ENCODE results near the gene ST6GALNAC2. TPM values are rescaled to one million over a fixed set of nuclear protein-coding genes. Genes with fewer than 3 reads are reported as not detected.

The ST6GALNAC2 gene
- total and polyA plus RNA-seq, 2 donors from 2014 or later: 6.5 to 28.6 TPM

DNA sequence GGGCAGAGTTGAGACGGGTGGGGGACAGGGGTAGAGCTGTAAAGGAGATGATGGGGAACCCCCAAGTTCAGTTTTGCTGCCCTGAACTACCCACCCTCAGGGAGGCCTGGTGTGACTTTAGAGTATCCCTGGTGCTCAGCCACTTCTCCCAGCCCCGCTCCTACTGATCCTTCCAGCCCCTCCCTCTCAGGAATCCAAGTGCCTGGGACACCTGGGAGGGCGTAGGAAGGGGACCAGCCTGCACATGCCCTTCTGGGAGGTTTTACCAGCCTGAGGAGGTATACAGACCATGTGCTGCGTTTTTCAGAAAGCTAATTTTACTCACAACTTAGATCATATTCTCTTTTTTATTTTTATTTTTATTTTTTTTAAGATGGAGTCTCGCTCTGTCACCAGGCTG, 4.1 kb downstream of the ST6GALNAC2 start:
- DNase-seq (no peak), FAIRE-seq (no peak)
- H3K27ac ChIP-seq (ENCODE audit: low read depth in 2 of 2, low read length in 2 of 2): no peak overlapping the region
- H3K36me3 ChIP-seq (ENCODE audit: control insufficient read depth in 2 of 3, insufficient read depth in 3 of 3, low read length in 3 of 3): no peaks in the 10 kb centered on the region
- TF ChIP-seq, protein P1, sequence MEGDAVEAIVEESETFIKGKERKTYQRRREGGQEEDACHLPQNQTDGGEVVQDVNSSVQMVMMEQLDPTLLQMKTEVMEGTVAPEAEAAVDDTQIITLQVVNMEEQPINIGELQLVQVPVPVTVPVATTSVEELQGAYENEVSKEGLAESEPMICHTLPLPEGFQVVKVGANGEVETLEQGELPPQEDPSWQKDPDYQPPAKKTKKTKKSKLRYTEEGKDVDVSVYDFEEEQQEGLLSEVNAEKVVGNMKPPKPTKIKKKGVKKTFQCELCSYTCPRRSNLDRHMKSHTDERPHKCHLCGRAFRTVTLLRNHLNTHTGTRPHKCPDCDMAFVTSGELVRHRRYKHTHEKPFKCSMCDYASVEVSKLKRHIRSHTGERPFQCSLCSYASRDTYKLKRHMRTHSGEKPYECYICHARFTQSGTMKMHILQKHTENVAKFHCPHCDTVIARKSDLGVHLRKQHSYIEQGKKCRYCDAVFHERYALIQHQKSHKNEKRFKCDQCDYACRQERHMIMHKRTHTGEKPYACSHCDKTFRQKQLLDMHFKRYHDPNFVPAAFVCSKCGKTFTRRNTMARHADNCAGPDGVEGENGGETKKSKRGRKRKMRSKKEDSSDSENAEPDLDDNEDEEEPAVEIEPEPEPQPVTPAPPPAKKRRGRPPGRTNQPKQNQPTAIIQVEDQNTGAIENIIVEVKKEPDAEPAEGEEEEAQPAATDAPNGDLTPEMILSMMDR (IDR thresholded peaks at IDR 0.05; ENCODE audit: borderline replicate concordance, extremely low read depth, insufficient read depth): no peak
- no peak overlapping the region for H3K9ac ChIP-seq (ENCODE audit: low read length in 3 of 3)
- intact Hi-C loops (cut with DNase I): no loop called here
- no peaks in the 10 kb centered on the region for H3K9me3 ChIP-seq (ENCODE audit: control insufficient read depth in 2 of 3, insufficient read depth in 1 of 3, low read length in 3 of 3)
- peaks cover 7% of the 10 kb centered on the region for H3K27me3 ChIP-seq (ENCODE audit: control insufficient read depth, insufficient read depth, low read length)
- H3K4me3 ChIP-seq (ENCODE audit: low read length in 3 of 3): no peak overlapping the region
- no peaks in the 10 kb centered on the region for H3K4me1 ChIP-seq (ENCODE audit: control insufficient read depth in 2 of 3, insufficient read depth in 2 of 3, low read depth in 1 of 3, low read length in 3 of 3)

DNA sequence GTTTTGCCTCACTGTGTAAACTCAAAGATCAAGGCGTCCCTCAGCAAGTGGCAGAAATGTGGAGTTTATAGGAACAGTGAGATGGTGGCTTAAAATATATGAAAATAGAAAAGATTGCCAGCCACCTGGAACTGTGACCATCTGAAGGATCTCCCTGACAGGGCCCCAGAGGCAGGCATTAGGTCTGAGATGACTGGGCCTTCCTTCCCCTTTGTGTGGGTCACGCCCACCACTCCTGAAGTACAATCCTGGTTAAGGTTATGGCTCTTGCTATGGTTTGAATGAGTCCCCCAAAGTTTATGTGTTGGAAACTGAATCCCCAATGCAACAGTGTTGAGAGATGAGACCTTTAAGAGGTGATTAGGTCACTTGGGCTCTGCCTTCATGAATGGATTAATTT, 6.4 kb downstream of the ST6GALNAC2 start:
- H3K4me1 ChIP-seq (ENCODE audit: control insufficient read depth in 2 of 3, insufficient read depth in 2 of 3, low read depth in 1 of 3, low read length in 3 of 3): no peaks in the 10 kb centered on the region
- FAIRE-seq (no peak), DNase-seq (no peak)
- no peak overlapping the region for H3K9ac ChIP-seq (ENCODE audit: low read length in 3 of 3)
- no peaks in the 10 kb centered on the region for H3K9me3 ChIP-seq (ENCODE audit: control insufficient read depth in 2 of 3, insufficient read depth in 1 of 3, low read length in 3 of 3)
- H3K27ac ChIP-seq (ENCODE audit: low read depth in 2 of 2, low read length in 2 of 2): no peak overlapping the region
- intact Hi-C loops (cut with DNase I): no loop called here
- no peak overlapping the region for H3K4me3 ChIP-seq (ENCODE audit: low read length in 3 of 3)
- no peaks in the 10 kb centered on the region for H3K36me3 ChIP-seq (ENCODE audit: control insufficient read depth in 2 of 3, insufficient read depth in 3 of 3, low read length in 3 of 3)
- H3K27me3 ChIP-seq (ENCODE audit: control insufficient read depth, insufficient read depth, low read length): peaks cover 3% of the 10 kb centered on the region
- TF ChIP-seq, protein P1 (IDR thresholded peaks at IDR 0.05; ENCODE audit: borderline replicate concordance, extremely low read depth, insufficient read depth): no peak

DNA sequence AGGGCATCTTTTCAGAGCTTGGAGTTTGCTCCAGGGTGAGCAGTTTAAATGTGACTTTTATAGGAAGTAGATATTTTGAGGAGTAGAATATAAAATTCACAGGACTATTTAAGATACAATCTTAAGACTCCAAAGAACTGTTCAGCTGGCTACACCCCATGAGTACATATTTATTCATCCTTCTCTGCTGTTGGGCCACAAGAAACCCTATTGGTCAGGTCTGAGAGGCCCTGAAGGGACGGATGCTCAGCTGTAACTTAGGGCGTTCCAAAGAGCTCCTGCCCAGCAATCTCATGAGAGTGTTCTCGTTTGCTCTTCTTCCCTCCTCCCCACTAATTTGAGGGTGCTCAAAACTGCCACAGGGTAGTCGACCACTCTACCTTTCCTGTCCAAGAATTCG, 7.3 kb downstream of the ST6GALNAC2 start:
- no peak for FAIRE-seq
- TF ChIP-seq, protein P1 (IDR thresholded peaks at IDR 0.05; ENCODE audit: borderline replicate concordance, extremely low read depth, insufficient read depth): no peak

DNA sequence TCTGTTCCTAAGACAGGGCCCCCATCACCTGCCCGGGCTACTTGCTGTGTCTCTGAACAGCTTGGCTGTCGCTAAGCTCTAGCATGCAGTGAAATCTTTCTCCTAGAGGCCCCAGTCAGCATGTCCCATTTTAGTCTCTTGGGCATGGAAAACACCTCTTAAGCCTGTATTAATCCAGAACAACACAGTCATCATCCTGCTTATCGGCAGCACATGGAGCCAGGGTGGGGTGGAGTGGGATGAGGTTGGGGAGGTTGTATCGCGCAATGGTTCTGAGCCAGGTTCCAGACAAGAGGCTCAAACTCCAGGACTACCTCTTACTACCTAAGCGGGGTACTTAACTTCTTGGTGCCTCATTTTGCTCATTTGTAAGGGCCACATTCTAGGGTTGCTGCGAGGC, 7.8 kb downstream of the ST6GALNAC2 start:
- H3K27me3 ChIP-seq (ENCODE audit: control insufficient read depth, insufficient read depth, low read length): no peaks in the 10 kb centered on the region
- H3K27ac ChIP-seq (ENCODE audit: low read depth in 2 of 2, low read length in 2 of 2): no peak overlapping the region
- DNase-seq (no peak), FAIRE-seq (no peak)
- H3K9me3 ChIP-seq (ENCODE audit: control insufficient read depth in 2 of 3, insufficient read depth in 1 of 3, low read length in 3 of 3): no peaks in the 10 kb centered on the region
- TF ChIP-seq, protein P1 (IDR thresholded peaks at IDR 0.05; ENCODE audit: borderline replicate concordance, extremely low read depth, insufficient read depth): no peak
- H3K4me3 ChIP-seq (ENCODE audit: low read length in 3 of 3): no peak overlapping the region
- no peaks in the 10 kb centered on the region for H3K4me1 ChIP-seq (ENCODE audit: control insufficient read depth in 2 of 3, insufficient read depth in 2 of 3, low read depth in 1 of 3, low read length in 3 of 3)
- no peak overlapping the region for H3K9ac ChIP-seq (ENCODE audit: low read length in 3 of 3)
- intact Hi-C loops (cut with DNase I): no loop called here
- no peaks in the 10 kb centered on the region for H3K36me3 ChIP-seq (ENCODE audit: control insufficient read depth in 2 of 3, insufficient read depth in 3 of 3, low read length in 3 of 3)

More for the DNA sequence above, 7.3 kb downstream of the ST6GALNAC2 start:
- no peaks in the 10 kb centered on the region for H3K9me3 ChIP-seq (ENCODE audit: control insufficient read depth in 2 of 3, insufficient read depth in 1 of 3, low read length in 3 of 3)
- no peaks in the 10 kb centered on the region for H3K4me1 ChIP-seq (ENCODE audit: control insufficient read depth in 2 of 3, insufficient read depth in 2 of 3, low read depth in 1 of 3, low read length in 3 of 3)
- H3K36me3 ChIP-seq (ENCODE audit: control insufficient read depth in 2 of 3, insufficient read depth in 3 of 3, low read length in 3 of 3): no peaks in the 10 kb centered on the region
- no peak overlapping the region for H3K9ac ChIP-seq (ENCODE audit: low read length in 3 of 3)
- no peak for DNase-seq
- H3K27me3 ChIP-seq (ENCODE audit: control insufficient read depth, insufficient read depth, low read length): no peaks in the 10 kb centered on the region
- H3K4me3 ChIP-seq (ENCODE audit: low read length in 3 of 3): no peak overlapping the region
- intact Hi-C loops (cut with DNase I): no loop called here
- no peak overlapping the region for H3K27ac ChIP-seq (ENCODE audit: low read depth in 2 of 2, low read length in 2 of 2)

All from kidney (tissue), 14 donors.